Measurements from ENCODE around the gene GCKR. TPM values are rescaled to one million over a fixed set of nuclear protein-coding genes. Genes with fewer than 3 reads are reported as not detected.
"Not testable (repeated sequence)": the region's sequence is repeated elsewhere in the genome, so short reads cannot be mapped to it uniquely, and the experiment has no call there.

GCKR gene
- total RNA-seq, 1 experiment from 2014 or later = not detected

GRCh38 chr2:27531983-27532382, 35.3 kb downstream of the GCKR start:
- POLR2A ChIA-PET (ENCODE audit: low non-redundant PET) = no interaction called here

GRCh38 chr2:27537287-27537686, 40.6 kb downstream of the GCKR start:
- no peaks in the 10 kb centered on the region for H3K27me3 ChIP-seq (replicated peaks; ENCODE audit: insufficient read depth, low read depth, low read length, poor library complexity)
- BruUV-seq (replicated peaks) = no TSS peak
- TF ChIP-seq CTCF (conservative IDR thresholded peaks at IDR 0.05; ENCODE audit: low read depth, low read length) (no peak), EZH2 (IDR thresholded peaks at IDR 0.05; ENCODE audit: borderline replicate concordance, low read depth, low read length, poor library complexity, severe bottlenecking) (no peak)
- DNase-seq (ENCODE audit: low spot score) = no peak
- no peaks in the 10 kb centered on the region for H3K9me3 ChIP-seq (ENCODE audit: low read depth, low read length, poor library complexity, severe bottlenecking)
- H3K4me1 ChIP-seq (ENCODE audit: insufficient read depth, low read length, poor library complexity, severe bottlenecking) = no peaks in the 10 kb centered on the region
- ChIA-PET CTCF (no interaction called here), POLR2A (ENCODE audit: low non-redundant PET) (no interaction called here)
- intact Hi-C loops (cut with micrococcal nuclease; ENCODE audit: unreplicated experiment) = no loop called here
- no peaks in the 10 kb centered on the region for H3K36me3 ChIP-seq (ENCODE audit: insufficient read depth, low read length, poor library complexity, severe bottlenecking)
- H3K4me3 ChIP-seq (ENCODE audit: low read depth, low read length, poor library complexity, severe bottlenecking) = no peak overlapping the region
- H3K27ac ChIP-seq (ENCODE audit: low read depth, low read length, poor library complexity, severe bottlenecking) = no peak overlapping the region

More at GRCh38 chr2:27531983-27532382, 35.3 kb downstream of the GCKR start:
- Histone ChIP-seq H3K36me3 (ENCODE audit: insufficient read depth, low read length, poor library complexity, severe bottlenecking) (no peaks in the 10 kb centered on the region), H3K4me1 (ENCODE audit: insufficient read depth, low read length, poor library complexity, severe bottlenecking) (no peaks in the 10 kb centered on the region), H3K27me3 (replicated peaks; ENCODE audit: insufficient read depth, low read depth, low read length, poor library complexity) (no peaks in the 10 kb centered on the region), H3K27ac (ENCODE audit: low read depth, low read length, poor library complexity, severe bottlenecking) (no peak overlapping the region), H3K9me3 (ENCODE audit: low read depth, low read length, poor library complexity, severe bottlenecking) (no peaks in the 10 kb centered on the region), H3K4me3 (ENCODE audit: low read depth, low read length, poor library complexity, severe bottlenecking) (no peak overlapping the region)
- no TSS peak for BruUV-seq (replicated peaks)
- DNase-seq (ENCODE audit: low spot score) = no peak
- TF ChIP-seq EZH2 (IDR thresholded peaks at IDR 0.05; ENCODE audit: borderline replicate concordance, low read depth, low read length, poor library complexity, severe bottlenecking) = no peak
- TF ChIP-seq CTCF (conservative IDR thresholded peaks at IDR 0.05; ENCODE audit: low read depth, low read length) = no peak
- intact Hi-C loops (cut with micrococcal nuclease; ENCODE audit: unreplicated experiment) = no loop called here
- CTCF ChIA-PET = no interaction called here

DNA sequence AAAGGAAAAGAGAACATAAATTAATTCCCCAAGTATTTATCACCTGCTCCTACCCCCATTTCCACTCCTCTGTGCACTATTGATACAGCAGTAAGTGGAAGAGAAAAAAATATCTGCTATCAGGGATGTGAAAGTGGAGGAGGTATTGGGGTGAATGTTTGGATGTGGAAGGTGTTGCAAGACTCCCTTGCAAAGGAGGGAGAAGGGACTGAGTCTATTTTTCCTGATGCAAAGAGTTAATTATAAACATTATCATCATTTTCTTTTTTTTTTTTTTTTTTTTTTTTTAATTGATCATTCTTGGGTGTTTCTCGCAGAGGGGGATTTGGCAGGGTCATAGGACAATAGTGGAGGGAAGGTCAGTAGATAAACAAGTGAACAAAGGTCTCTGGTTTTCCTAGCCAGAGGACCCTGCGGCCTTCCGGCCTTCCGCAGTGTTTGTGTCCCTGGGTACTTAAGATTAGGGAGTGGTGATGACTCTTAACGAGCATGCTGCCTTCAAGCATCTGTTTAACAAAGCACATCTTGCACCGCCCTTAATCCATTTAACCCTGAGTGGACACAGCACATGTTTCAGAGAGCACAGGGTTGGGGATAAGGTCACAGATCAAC, 42.3 kb downstream of the GCKR start:
- H3K27me3 ChIP-seq (replicated peaks; ENCODE audit: insufficient read depth, low read depth, low read length, poor library complexity); DNase-seq (ENCODE audit: low spot score); POLR2A ChIA-PET (ENCODE audit: low non-redundant PET); H3K9me3 ChIP-seq (ENCODE audit: low read depth, low read length, poor library complexity, severe bottlenecking); BruUV-seq (replicated peaks); H3K36me3 ChIP-seq (ENCODE audit: insufficient read depth, low read length, poor library complexity, severe bottlenecking); H3K27ac ChIP-seq (ENCODE audit: low read depth, low read length, poor library complexity, severe bottlenecking); H3K4me3 ChIP-seq (ENCODE audit: low read depth, low read length, poor library complexity, severe bottlenecking); intact Hi-C loops (cut with micrococcal nuclease; ENCODE audit: unreplicated experiment); H3K4me1 ChIP-seq (ENCODE audit: insufficient read depth, low read length, poor library complexity, severe bottlenecking); CTCF ChIA-PET: not testable (repeated sequence)

GRCh38 chr2:27539649-27540048, 43.0 kb downstream of the GCKR start:
- CTCF ChIA-PET; DNase-seq (ENCODE audit: low spot score); H3K27ac ChIP-seq (ENCODE audit: low read depth, low read length, poor library complexity, severe bottlenecking); intact Hi-C loops (cut with micrococcal nuclease; ENCODE audit: unreplicated experiment); BruUV-seq (replicated peaks); H3K27me3 ChIP-seq (replicated peaks; ENCODE audit: insufficient read depth, low read depth, low read length, poor library complexity); H3K9me3 ChIP-seq (ENCODE audit: low read depth, low read length, poor library complexity, severe bottlenecking); H3K36me3 ChIP-seq (ENCODE audit: insufficient read depth, low read length, poor library complexity, severe bottlenecking); POLR2A ChIA-PET (ENCODE audit: low non-redundant PET); H3K4me3 ChIP-seq (ENCODE audit: low read depth, low read length, poor library complexity, severe bottlenecking); H3K4me1 ChIP-seq (ENCODE audit: insufficient read depth, low read length, poor library complexity, severe bottlenecking): not testable (repeated sequence)

All from A673 (cell line).